Left hindlimb (tissue), 1 donor: ENCODE results near the gene POU3F3.

Experiments used
- DNase-seq: peaks from one replicate; pipeline ENCODE4 v3.0.0-alpha.2; 2018

POU3F3 gene

GRCh38 chr2:104853534-104854497 lies at the start of gene POU3F3:
Gene POU3F3, plus strand, starts transcription at chr2:104854115. Its CDS starts 1,396 bp downstream, at chr2:104855511.
- DNase-seq = peak; percentile 94

- no peak for DNase-seq
Measured at GRCh38 chr2:104804148-104804890, 49.6 kb upstream of the POU3F3 start.

GRCh38 chr2:104812286-104812685 lies 41.6 kb upstream of the POU3F3 start:
- DNase-seq = no peak

- DNase-seq = no peak
Measured at GRCh38 chr2:104816143-104816542, 37.8 kb upstream of the POU3F3 start.

GRCh38 chr2:104818264-104818663 lies 35.7 kb upstream of the POU3F3 start:
- no peak for DNase-seq

GRCh38 chr2:104820126-104820525 lies 33.8 kb upstream of the POU3F3 start:
- no peak for DNase-seq

GRCh38 chr2:104825124-104825865 lies 28.6 kb upstream of the POU3F3 start:
- no peak for DNase-seq

GRCh38 chr2:104826016-104826415 lies 27.9 kb upstream of the POU3F3 start:
- DNase-seq = no peak

- DNase-seq = no peak
Measured at GRCh38 chr2:104831742-104832141, 22.2 kb upstream of the POU3F3 start.

GRCh38 chr2:104834431-104835153 lies 19.3 kb upstream of the POU3F3 start:
- no peak for DNase-seq

- no peak for DNase-seq
Measured at GRCh38 chr2:104836265-104836664, 17.6 kb upstream of the POU3F3 start.

- DNase-seq = no peak
Measured at GRCh38 chr2:104836841-104837240, 17.1 kb upstream of the POU3F3 start.

GRCh38 chr2:104840156-104840555 lies 13.8 kb upstream of the POU3F3 start:
- no peak for DNase-seq

- DNase-seq = no peak
Measured at GRCh38 chr2:104840893-104841585, 12.9 kb upstream of the POU3F3 start.

GRCh38 chr2:104841744-104842143 lies 12.2 kb upstream of the POU3F3 start:
- DNase-seq = no peak

- peak; percentile 39 for DNase-seq
Measured at GRCh38 chr2:104844807-104845551, 8.9 kb upstream of the POU3F3 start.

GRCh38 chr2:104845552-104845931 lies 8.4 kb upstream of the POU3F3 start:
- no peak for DNase-seq

- DNase-seq = no peak
Measured at GRCh38 chr2:104845946-104846785, 7.7 kb upstream of the POU3F3 start.

- DNase-seq = no peak
Measured at GRCh38 chr2:104846786-104847585, 6.9 kb upstream of the POU3F3 start.
